K562 (cell line): ENCODE measurements around the gene KIR3DL2. TPM values are rescaled to one million over a fixed set of nuclear protein-coding genes. Genes with fewer than 3 reads are reported as not detected.

Experiments
- ATAC-seq: fragments of 200-7000 bp; cut with Tn5 transposase; 3 replicates; pipeline ENCODE4 v1.9.1; 2020; ENCODE audit warnings: moderate library complexity
- BruUV-seq: library from RNA; stranded (reverse); fragments of 400-500 nt; replicated peaks from 2 replicates; lab custom pipeline; 2021; lab: Mats Ljungman, UMichigan
- CTCF ChIA-PET: fragments of 300-600 bp; formaldehyde crosslinking; extraction: SDS; loops from one replicate; lab custom pipeline; 2021; ENCODE audit warnings: low intra/inter-chr PET ratio; lab: Yijun Ruan, JAX
- POLR2A ChIA-PET: fragments of 300-600, 350-650 bp; sonication (Branson Sonifier 250); formaldehyde crosslinking; extraction: SDS; loops from one replicate; lab custom pipeline; 2021; ENCODE audit warnings: antibody characterized with exemption, inconsistent platforms; lab: Yijun Ruan, JAX
- DNase-seq, 4 experiments: peaks; one replicate each; pipeline versions ENCODE4 v3.0.0 to v3.0.0-alpha.2; 2011 to 2018; ENCODE audit warnings: low spot score in 3 of 4, mixed read lengths in 3 of 4; ENCODE audit errors: extremely low read depth in 1 of 4
- FAIRE-seq: peaks from 2 replicates; lab custom pipeline; 2011; peaks lifted over from hg19 to GRCh38; lab: Jason Lieb, UNC
- H2AFZ ChIP-seq: 2 replicates; pipeline ENCODE4 v1.6.0; 2011; ENCODE audit warnings: low read depth, low read length, control low read depth, inconsistent platforms
- H3K27ac ChIP-seq: fragments of 200-600 bp; 3 replicates; pipeline ENCODE4 v1.8.0; 2011; ENCODE audit warnings: low read depth, mild to moderate bottlenecking, control low read depth, inconsistent platforms, low read length, moderate library complexity, mixed read lengths; ENCODE audit errors: extremely low read depth
- H3K27me3 ChIP-seq, 2 experiments: fragments of 300-600 bp in 1 of 2; 2 replicates in 1 of 2; 3 replicates in 1 of 2; pipeline versions ENCODE4 v1.6.0 to v1.8.0; 2011; ENCODE audit warnings: inconsistent platforms in 2 of 2, low read length in 2 of 2, mild to moderate bottlenecking in 1 of 2, mixed read lengths in 1 of 2, moderate library complexity in 1 of 2; ENCODE audit not compliant: control insufficient read depth in 2 of 2, insufficient read depth in 2 of 2
- H3K36me3 ChIP-seq: fragments of 300-600 bp; 3 replicates; pipeline ENCODE4 v1.8.0; 2011; ENCODE audit warnings: mild to moderate bottlenecking, low read length, inconsistent platforms; ENCODE audit not compliant: control insufficient read depth, insufficient read depth
- H3K4me1 ChIP-seq, 2 experiments: fragments of 200-600 bp in 1 of 2; replicated peaks in 1 of 2; 2 replicates in 1 of 2; 3 replicates in 1 of 2; pipeline versions ENCODE4 v1.5.1 to v1.8.0; 2011; ENCODE audit warnings: inconsistent platforms in 2 of 2, low read length in 2 of 2, mild to moderate bottlenecking in 1 of 2, mixed read lengths in 1 of 2, moderate library complexity in 1 of 2; ENCODE audit not compliant: control insufficient read depth in 2 of 2, insufficient read depth in 2 of 2
- H3K4me2 ChIP-seq: 2 replicates; pipeline ENCODE4 v1.6.1; 2011; ENCODE audit warnings: low read length, control low read depth, inconsistent platforms, mixed read lengths; ENCODE audit not compliant: insufficient read depth
- H3K4me3 ChIP-seq: fragments of 200-600 bp; sonication (generic), shearing (Covaris generic); 2 replicates; pipeline ENCODE4 v1.5.1; 2016; ENCODE audit warnings: control low read depth, inconsistent platforms
- H3K79me2 ChIP-seq: fragments of 200-600 bp; 3 replicates; pipeline ENCODE4 v1.8.0; 2011; ENCODE audit warnings: low read length, inconsistent platforms; ENCODE audit not compliant: control insufficient read depth, insufficient read depth
- H3K9ac ChIP-seq, 2 experiments: 2 replicates each; pipeline versions ENCODE4 v1.6.0 to v1.6.1; 2011; ENCODE audit warnings: low read depth in 2 of 2, low read length in 2 of 2, control low read depth in 1 of 2, inconsistent platforms in 1 of 2, mild to moderate bottlenecking in 1 of 2, mixed read lengths in 1 of 2; ENCODE audit not compliant: insufficient read depth in 1 of 2
- H3K9me1 ChIP-seq: one replicate; pipeline ENCODE4 v1.6.0; 2011; ENCODE audit warnings: inconsistent platforms, mild to moderate bottlenecking, low read length, moderate library complexity; ENCODE audit not compliant: control insufficient read depth, insufficient read depth
- H3K9me3 ChIP-seq: replicated peaks from 2 replicates; pipeline ENCODE4 v1.5.1; 2011; ENCODE audit warnings: low read depth, low read length, inconsistent platforms; ENCODE audit not compliant: control insufficient read depth, insufficient read depth
- H4K20me1 ChIP-seq: replicated peaks from 2 replicates; pipeline ENCODE4 v1.6.1; 2011; ENCODE audit warnings: low read length, inconsistent platforms, mixed read lengths; ENCODE audit not compliant: control insufficient read depth, insufficient read depth
- BHLHE40 ChIP-seq: IDR thresholded peaks from 2 replicates; pipeline ENCODE4 v1.6.1; 2011; ENCODE audit warnings: low read length, improper control_type of control experiment
- C11orf30 ChIP-seq: fragments of 450-650 bp; IDR thresholded peaks from 2 replicates; pipeline ENCODE4 v1.6.1; 2016; ENCODE audit warnings: low read depth, mild to moderate bottlenecking
- ELF4 ChIP-seq: fragments of 450-650 bp; formaldehyde crosslinking; IDR thresholded peaks from 2 replicates; pipeline ENCODE4 v1.4.0; 2022; ENCODE audit warnings: missing genetic modification characterization
- WHSC1 ChIP-seq: IDR thresholded peaks from one replicate; pipeline ENCODE4 v1.6.1; 2012; ENCODE audit warnings: low read length, control low read depth, inconsistent platforms
- whole genome bisulfite sequencing: fragments of 100-300 bp; shearing (Covaris generic); methylation state at CpG from one replicate; pipeline ENCODE4 v1.1.6; 2016; ENCODE audit warnings: low coverage, mixed read lengths; ENCODE audit not compliant: insufficient coverage; ENCODE audit errors: missing lambda C conversion rate; 5-methylcytosine and 5-hydroxymethylcytosine counted together
- in situ Hi-C: fragments of 300-500 bp; cut with MboI; formaldehyde crosslinking; loops from 4 replicates; pipeline ENCODE4 v1.15.0; 2018; ENCODE audit warnings: inconsistent platforms, mixed read lengths
- intact Hi-C: fragments of 100-400 bp; cut with micrococcal nuclease; formaldehyde crosslinking; loops from 2 replicates; pipeline ENCODE4 v1.14.2; 2022
- polyA plus RNA-seq, 8 experiments: library from polyadenylated mRNA; depleted of rRNA in 4 of 8; stranded (reverse) in 5 of 8; unstranded in 3 of 8; fragments of >200 nt; fragmentation: Nextera tagmentation in 2 of 8; fragmentation: Illumina TruSeq in 1 of 8; extraction: Ambion mirVana in 2 of 8; extraction: Trizol in 1 of 8; gene quantifications; 2 replicates each; pipeline versions ENCODE4 v1.2.1 to v1.2.3, GENCODE V29; 2011 to 2014; ENCODE audit warnings: inconsistent platforms in 1 of 8, missing spikeins in 1 of 8
- total RNA-seq, 7 experiments: library from RNA; depleted of rRNA in 6 of 7; stranded (reverse); fragments of >200 nt in 6 of 7; fragmentation: Illumina TruSeq in 2 of 7; extraction: Trizol in 2 of 7; gene quantifications; 2 replicates each; pipeline versions ENCODE4 v1.2.1 to v1.2.3, GENCODE V29; 2011 to 2021; ENCODE audit warnings: low replicate concordance in 1 of 7
- TF ChIP-seq, protein P1 (sequence below): fragments of 450-650 bp; formaldehyde crosslinking; IDR thresholded peaks from 2 replicates; pipeline ENCODE4 v1.4.0; 2020; ENCODE audit warnings: mild to moderate bottlenecking, moderate library complexity
- TF ChIP-seq, protein P2 (sequence below): fragments of 450-650 bp; IDR thresholded peaks from 2 replicates; pipeline ENCODE4 v1.7.0; 2016; ENCODE audit warnings: borderline replicate concordance
- TF ChIP-seq, protein P3 (sequence below): fragments of 450-650 bp; IDR thresholded peaks from 2 replicates; pipeline ENCODE4 v1.6.1; 2017; ENCODE audit warnings: mild to moderate bottlenecking, moderate library complexity
- TF ChIP-seq, protein P4 (sequence below): IDR thresholded peaks from 2 replicates; pipeline ENCODE4 v1.6.1; 2011; ENCODE audit warnings: borderline replicate concordance, low read depth, mild to moderate bottlenecking, moderate library complexity, low read length; ENCODE audit not compliant: insufficient read depth, poor library complexity, severe bottlenecking
- TF ChIP-seq, protein P5 (sequence below): fragments of 250-450 bp; sonication (Bioruptor Pico); IDR thresholded peaks from 2 replicates; pipeline ENCODE4 v1.5.1; 2021; ENCODE audit warnings: mild to moderate bottlenecking

Gene KIR3DL2
- total and polyA plus RNA-seq, 9 of the 15 experiments (the other 6 are each of a cell fraction or from before 2014, with no cell fraction given), result not detected

DNA sequence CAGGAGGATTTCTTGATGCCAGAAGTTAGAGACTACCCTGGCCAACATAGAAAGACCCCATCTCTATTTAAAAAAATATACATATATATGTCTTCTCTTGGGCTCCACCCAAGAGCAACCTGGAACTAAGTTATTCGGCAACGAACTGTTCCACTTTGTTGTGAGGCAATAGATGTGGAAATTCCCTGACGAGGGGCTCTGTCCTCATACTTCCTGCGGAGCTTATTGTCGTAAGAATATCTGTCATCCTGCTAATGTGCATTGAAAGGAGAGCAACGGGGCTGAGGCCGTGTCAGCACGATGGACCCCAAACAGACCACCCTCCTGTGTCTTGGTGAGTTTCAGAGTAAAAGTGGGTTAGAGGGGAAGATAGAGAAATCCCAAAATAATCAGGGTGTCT is 23.7 kb downstream of the KIR3DL2 start, which contains the start of gene FCAR:
FCAR (plus strand) TSS at position 246 of the 400 bp plus-strand sequence; CDS start at position 301, 55 bp downstream.
- CTCF ChIA-PET, result no interaction called here
- no peak for ATAC-seq
- no TSS peak for BruUV-seq
- no peak for TF ChIP-seq WHSC1
- TF ChIP-seq ELF4, result no peak
- TF ChIP-seq C11orf30, result no peak
- TF ChIP-seq, protein P1, sequence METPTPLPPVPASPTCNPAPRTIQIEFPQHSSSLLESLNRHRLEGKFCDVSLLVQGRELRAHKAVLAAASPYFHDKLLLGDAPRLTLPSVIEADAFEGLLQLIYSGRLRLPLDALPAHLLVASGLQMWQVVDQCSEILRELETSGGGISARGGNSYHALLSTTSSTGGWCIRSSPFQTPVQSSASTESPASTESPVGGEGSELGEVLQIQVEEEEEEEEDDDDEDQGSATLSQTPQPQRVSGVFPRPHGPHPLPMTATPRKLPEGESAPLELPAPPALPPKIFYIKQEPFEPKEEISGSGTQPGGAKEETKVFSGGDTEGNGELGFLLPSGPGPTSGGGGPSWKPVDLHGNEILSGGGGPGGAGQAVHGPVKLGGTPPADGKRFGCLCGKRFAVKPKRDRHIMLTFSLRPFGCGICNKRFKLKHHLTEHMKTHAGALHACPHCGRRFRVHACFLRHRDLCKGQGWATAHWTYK, result no peak
- TF ChIP-seq, protein P2, sequence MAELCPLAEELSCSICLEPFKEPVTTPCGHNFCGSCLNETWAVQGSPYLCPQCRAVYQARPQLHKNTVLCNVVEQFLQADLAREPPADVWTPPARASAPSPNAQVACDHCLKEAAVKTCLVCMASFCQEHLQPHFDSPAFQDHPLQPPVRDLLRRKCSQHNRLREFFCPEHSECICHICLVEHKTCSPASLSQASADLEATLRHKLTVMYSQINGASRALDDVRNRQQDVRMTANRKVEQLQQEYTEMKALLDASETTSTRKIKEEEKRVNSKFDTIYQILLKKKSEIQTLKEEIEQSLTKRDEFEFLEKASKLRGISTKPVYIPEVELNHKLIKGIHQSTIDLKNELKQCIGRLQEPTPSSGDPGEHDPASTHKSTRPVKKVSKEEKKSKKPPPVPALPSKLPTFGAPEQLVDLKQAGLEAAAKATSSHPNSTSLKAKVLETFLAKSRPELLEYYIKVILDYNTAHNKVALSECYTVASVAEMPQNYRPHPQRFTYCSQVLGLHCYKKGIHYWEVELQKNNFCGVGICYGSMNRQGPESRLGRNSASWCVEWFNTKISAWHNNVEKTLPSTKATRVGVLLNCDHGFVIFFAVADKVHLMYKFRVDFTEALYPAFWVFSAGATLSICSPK, result no peak
- no peak for TF ChIP-seq BHLHE40
- TF ChIP-seq, protein P3, sequence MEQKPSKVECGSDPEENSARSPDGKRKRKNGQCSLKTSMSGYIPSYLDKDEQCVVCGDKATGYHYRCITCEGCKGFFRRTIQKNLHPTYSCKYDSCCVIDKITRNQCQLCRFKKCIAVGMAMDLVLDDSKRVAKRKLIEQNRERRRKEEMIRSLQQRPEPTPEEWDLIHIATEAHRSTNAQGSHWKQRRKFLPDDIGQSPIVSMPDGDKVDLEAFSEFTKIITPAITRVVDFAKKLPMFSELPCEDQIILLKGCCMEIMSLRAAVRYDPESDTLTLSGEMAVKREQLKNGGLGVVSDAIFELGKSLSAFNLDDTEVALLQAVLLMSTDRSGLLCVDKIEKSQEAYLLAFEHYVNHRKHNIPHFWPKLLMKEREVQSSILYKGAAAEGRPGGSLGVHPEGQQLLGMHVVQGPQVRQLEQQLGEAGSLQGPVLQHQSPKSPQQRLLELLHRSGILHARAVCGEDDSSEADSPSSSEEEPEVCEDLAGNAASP, result no peak
- TF ChIP-seq, protein P4, sequence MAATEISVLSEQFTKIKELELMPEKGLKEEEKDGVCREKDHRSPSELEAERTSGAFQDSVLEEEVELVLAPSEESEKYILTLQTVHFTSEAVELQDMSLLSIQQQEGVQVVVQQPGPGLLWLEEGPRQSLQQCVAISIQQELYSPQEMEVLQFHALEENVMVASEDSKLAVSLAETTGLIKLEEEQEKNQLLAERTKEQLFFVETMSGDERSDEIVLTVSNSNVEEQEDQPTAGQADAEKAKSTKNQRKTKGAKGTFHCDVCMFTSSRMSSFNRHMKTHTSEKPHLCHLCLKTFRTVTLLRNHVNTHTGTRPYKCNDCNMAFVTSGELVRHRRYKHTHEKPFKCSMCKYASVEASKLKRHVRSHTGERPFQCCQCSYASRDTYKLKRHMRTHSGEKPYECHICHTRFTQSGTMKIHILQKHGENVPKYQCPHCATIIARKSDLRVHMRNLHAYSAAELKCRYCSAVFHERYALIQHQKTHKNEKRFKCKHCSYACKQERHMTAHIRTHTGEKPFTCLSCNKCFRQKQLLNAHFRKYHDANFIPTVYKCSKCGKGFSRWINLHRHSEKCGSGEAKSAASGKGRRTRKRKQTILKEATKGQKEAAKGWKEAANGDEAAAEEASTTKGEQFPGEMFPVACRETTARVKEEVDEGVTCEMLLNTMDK, result no peak
- TF ChIP-seq, protein P5, sequence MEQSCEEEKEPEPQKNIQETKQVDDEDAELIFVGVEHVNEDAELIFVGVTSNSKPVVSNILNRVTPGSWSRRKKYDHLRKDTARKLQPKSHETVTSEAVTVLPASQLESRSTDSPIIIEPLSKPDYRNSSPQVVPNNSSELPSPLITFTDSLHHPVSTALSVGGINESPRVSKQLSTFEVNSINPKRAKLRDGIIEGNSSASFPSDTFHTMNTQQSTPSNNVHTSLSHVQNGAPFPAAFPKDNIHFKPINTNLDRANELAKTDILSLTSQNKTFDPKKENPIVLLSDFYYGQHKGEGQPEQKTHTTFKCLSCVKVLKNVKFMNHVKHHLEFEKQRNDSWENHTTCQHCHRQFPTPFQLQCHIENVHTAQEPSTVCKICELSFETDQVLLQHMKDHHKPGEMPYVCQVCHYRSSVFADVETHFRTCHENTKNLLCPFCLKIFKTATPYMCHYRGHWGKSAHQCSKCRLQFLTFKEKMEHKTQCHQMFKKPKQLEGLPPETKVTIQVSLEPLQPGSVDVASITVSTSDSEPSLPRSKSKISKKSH (CRISPR knock-in tag), result no peak

More for the DNA sequence above, 23.7 kb downstream of the KIR3DL2 start, which contains the start of gene FCAR:
- no peaks in the 10 kb centered on the region for H3K36me3 ChIP-seq
- FAIRE-seq (no peak), DNase-seq (no peak)
- H4K20me1 ChIP-seq, result no peaks in the 10 kb centered on the region
- in situ Hi-C loops, result loop anchor here (10.0 kb wide), 1 partner anchor 761 kb away; no protein-coding TSS in a partner anchor
- H3K4me1 ChIP-seq, result no peaks in the 10 kb centered on the region
- H3K9me3 ChIP-seq, result no peaks in the 10 kb centered on the region
- POLR2A ChIA-PET, result no interaction called here
- H3K9me1 ChIP-seq, result no peaks in the 10 kb centered on the region
- H3K4me2 ChIP-seq, result no peak within 1 kb of the TSS
- H2AFZ ChIP-seq, result no peak within 1 kb of the TSS
- no peak within 1 kb of the TSS for H3K27ac ChIP-seq
- H3K27me3 ChIP-seq, result peaks cover 18 to 26% of the 10 kb centered on the region in 2 experiments
- no peak within 1 kb of the TSS for H3K9ac ChIP-seq
- H3K79me2 ChIP-seq, result no peaks in the 10 kb centered on the region
- 0% methylated on average over 8 of the region's 8 CpGs for WGBS
- intact Hi-C loops, result no loop called here
- H3K4me3 ChIP-seq, result no peak within 1 kb of the TSS
